ENCODE data around the gene NPC1L1. TPM values are rescaled to one million over a fixed set of nuclear protein-coding genes. Genes with fewer than 3 reads are reported as not detected.

NPC1L1 gene
- polyA plus RNA-seq, 3 donors, result 0.04 TPM; not detected in 2

GRCh38 chr7:44567884-44568283 lies 26.8 kb upstream of the NPC1L1 start:
- Mint-ChIP-seq H3K36me3 (peaks cover 82 to 94% of the 10 kb centered on the region in 2 donors), H3K4me1 (peaks cover 17% of the 10 kb centered on the region), H3K9me3 (peaks cover 0 to 3% (median 0%) of the 10 kb centered on the region in 7 donors), H3K4me3 (no peak overlapping the region), H3K27me3 (ENCODE audit: low read depth in 3 of 3) (peaks cover 0 to 4% (median 0%) of the 10 kb centered on the region in 3 donors), H3K27ac (peak overlapping the region in 1 of 7 donors; percentile 15)
- intact Hi-C loops (cut with micrococcal nuclease), result no loop called here
- Histone ChIP-seq H3K4me2 (replicated peaks; ENCODE audit: extremely low read depth, low read length, poor library complexity, severe bottlenecking) (no peak overlapping the region), H2AFZ (ENCODE audit: insufficient read depth, low read depth, low read length, poor library complexity, severe bottlenecking) (no peak overlapping the region), H3K27ac (ENCODE audit: low read depth in 1 of 2, low read length in 2 of 2) (no peak overlapping the region), H3K4me1 (ENCODE audit: control insufficient read depth in 1 of 2, insufficient read depth in 2 of 2, low read length in 2 of 2) (peaks cover 3 to 6% of the 10 kb centered on the region in 2 donors), H3K9ac (ENCODE audit: insufficient read depth, low read length, poor library complexity, severe bottlenecking) (no peak overlapping the region), H3K4me3 (replicated peaks in 1 of 3; ENCODE audit: low read depth in 2 of 3, low read length in 3 of 3) (no peak overlapping the region), H4K20me1 (ENCODE audit: insufficient read depth, low read length) (peaks cover 21% of the 10 kb centered on the region), H3K79me2 (ENCODE audit: insufficient read depth, low read length) (peaks cover 11% of the 10 kb centered on the region), H3K9me3 (replicated peaks in 1 of 2; ENCODE audit: control insufficient read depth in 1 of 2, insufficient read depth in 1 of 2, low read length in 2 of 2) (no peaks in the 10 kb centered on the region), H3K36me3 (replicated peaks in 1 of 2; ENCODE audit: control insufficient read depth in 1 of 2, insufficient read depth in 2 of 2, low read length in 2 of 2) (peaks cover 78 to 94% of the 10 kb centered on the region in 2 donors), H3K27me3 (ENCODE audit: control insufficient read depth in 2 of 2, insufficient read depth in 2 of 2, low read length in 2 of 2) (no peaks in the 10 kb centered on the region)
- TF ChIP-seq CTCF (IDR thresholded peaks at IDR 0.05), result no peak
- WGBS (ENCODE audit: insufficient coverage), result 100% methylated on average over 3 of the region's 6 CpGs
- DNase-seq, result no peak

- peaks cover 71 to 82% of the 10 kb centered on the region in 2 donors for H3K36me3 Mint-ChIP-seq
- H2AFZ ChIP-seq (ENCODE audit: insufficient read depth, low read depth, low read length, poor library complexity, severe bottlenecking), result no peak overlapping the region
Observed at GRCh38 chr7:44566680-44567079, 25.6 kb upstream of the NPC1L1 start.

More at GRCh38 chr7:44566680-44567079, 25.6 kb upstream of the NPC1L1 start:
- peaks cover 11% of the 10 kb centered on the region for H3K4me1 Mint-ChIP-seq
- H3K27ac Mint-ChIP-seq, result peak overlapping the region in 2 of 7 donors; percentile 22 to 60
- Histone ChIP-seq H3K4me3 (replicated peaks in 1 of 3; ENCODE audit: low read depth in 2 of 3, low read length in 3 of 3) (no peak overlapping the region), H3K27me3 (ENCODE audit: control insufficient read depth in 2 of 2, insufficient read depth in 2 of 2, low read length in 2 of 2) (no peaks in the 10 kb centered on the region), H3K4me2 (replicated peaks; ENCODE audit: extremely low read depth, low read length, poor library complexity, severe bottlenecking) (no peak overlapping the region), H4K20me1 (ENCODE audit: insufficient read depth, low read length) (peaks cover 21% of the 10 kb centered on the region), H3K27ac (ENCODE audit: low read depth in 1 of 2, low read length in 2 of 2) (peak overlapping the region; percentile 5 to 33), H3K9me3 (replicated peaks in 1 of 2; ENCODE audit: control insufficient read depth in 1 of 2, insufficient read depth in 1 of 2, low read length in 2 of 2) (no peaks in the 10 kb centered on the region), H3K9ac (ENCODE audit: insufficient read depth, low read length, poor library complexity, severe bottlenecking) (no peak overlapping the region), H3K4me1 (ENCODE audit: control insufficient read depth in 1 of 2, insufficient read depth in 2 of 2, low read length in 2 of 2) (no peaks in the 10 kb centered on the region), H3K79me2 (ENCODE audit: insufficient read depth, low read length) (no peaks in the 10 kb centered on the region), H3K36me3 (replicated peaks in 1 of 2; ENCODE audit: control insufficient read depth in 1 of 2, insufficient read depth in 2 of 2, low read length in 2 of 2) (peaks cover 70 to 83% of the 10 kb centered on the region in 2 donors)
- no peak overlapping the region for H3K4me3 Mint-ChIP-seq
- 99% methylated on average over 5 of the region's 5 CpGs for WGBS (ENCODE audit: insufficient coverage)
- no peak for TF ChIP-seq CTCF (IDR thresholded peaks at IDR 0.05)
- H3K27me3 Mint-ChIP-seq (ENCODE audit: low read depth in 3 of 3), result peaks cover 0 to 4% (median 0%) of the 10 kb centered on the region in 3 donors
- H3K9me3 Mint-ChIP-seq, result peaks cover 0 to 3% (median 0%) of the 10 kb centered on the region in 7 donors
- intact Hi-C loops (cut with micrococcal nuclease), result no loop called here
- no peak for DNase-seq

Data from CD14-positive monocyte (primary cell).